Umbilical cord (tissue), 2 donors: ENCODE data around the gene TLK2. TPM values are rescaled to one million over a fixed set of nuclear protein-coding genes. Genes with fewer than 3 reads are reported as not detected.
"Not testable (repeated sequence)": the region's sequence is repeated elsewhere in the genome, so short reads cannot be mapped to it uniquely, and the experiment has no call there.

Experiments used
- DNase-seq: peaks from one replicate; pipeline ENCODE4 v3.0.0-alpha.2; 2015; ENCODE audit warnings: low spot score
- total RNA-seq: library from RNA; depleted of rRNA; stranded (reverse); fragments of >200 nt; gene quantifications from one replicate; pipeline ENCODE4 v1.2.3, GENCODE V29; 2014; ENCODE audit warnings: low replicate concordance; ENCODE audit not compliant: insufficient read depth

TLK2 gene
- total RNA-seq, 1 donor from 2014 or later: 56.3 TPM

GRCh38 chr17:62482553-62482952 lies 3.9 kb downstream of the TLK2 start:
- DNase-seq: not testable (repeated sequence)

GRCh38 chr17:62490990-62491389 lies 12.4 kb downstream of the TLK2 start:
- DNase-seq: not testable (repeated sequence)

DNA sequence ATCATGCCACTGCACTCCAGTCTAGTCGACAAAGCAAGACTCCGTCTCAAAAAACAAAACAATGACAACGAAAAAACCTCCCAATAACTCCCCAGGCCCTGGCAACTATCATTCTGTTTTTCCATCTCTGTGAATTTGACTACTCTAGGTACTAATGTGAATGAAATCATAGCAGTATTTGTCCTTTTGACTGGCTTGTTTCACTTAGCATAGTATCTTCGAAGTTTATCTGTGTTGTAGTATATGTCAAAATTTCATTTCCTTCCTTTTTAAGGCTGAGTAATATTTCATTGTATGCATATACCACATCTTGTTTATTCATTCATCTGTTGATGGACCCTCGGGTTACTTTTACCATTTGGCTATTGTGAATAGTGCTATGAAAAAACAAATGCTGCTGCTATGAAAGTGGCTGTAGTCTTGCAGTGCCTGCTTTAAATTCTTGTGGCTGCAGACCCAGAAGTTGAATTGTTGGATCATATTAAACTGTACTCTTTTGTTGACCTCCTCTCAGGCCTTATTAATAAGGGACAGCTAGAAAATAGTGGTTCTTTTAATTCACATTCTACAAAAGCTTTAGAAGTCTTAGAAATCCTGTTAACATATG lies 14.5 kb downstream of the TLK2 start:
- not testable (repeated sequence) for DNase-seq

DNA sequence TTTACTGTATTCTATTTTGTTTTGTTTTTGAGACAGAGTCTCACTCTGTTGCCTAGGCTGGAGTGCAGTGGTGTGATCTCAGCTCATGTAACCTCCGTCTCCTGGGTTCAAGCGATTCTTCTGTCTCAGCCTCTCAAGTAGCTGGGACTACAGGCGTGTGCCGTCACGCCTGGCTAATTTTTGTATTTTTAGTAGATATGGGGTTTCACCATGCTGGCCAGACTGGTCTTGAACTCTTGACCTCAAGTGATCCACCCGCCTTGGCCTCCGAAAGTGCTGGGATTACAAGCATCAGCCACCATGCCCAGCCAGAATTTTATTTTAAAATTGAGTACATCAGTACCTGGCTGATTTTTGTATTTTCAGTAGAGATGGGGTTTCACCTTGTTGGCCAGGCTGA lies 15.4 kb downstream of the TLK2 start:
- not testable (repeated sequence) for DNase-seq

DNA sequence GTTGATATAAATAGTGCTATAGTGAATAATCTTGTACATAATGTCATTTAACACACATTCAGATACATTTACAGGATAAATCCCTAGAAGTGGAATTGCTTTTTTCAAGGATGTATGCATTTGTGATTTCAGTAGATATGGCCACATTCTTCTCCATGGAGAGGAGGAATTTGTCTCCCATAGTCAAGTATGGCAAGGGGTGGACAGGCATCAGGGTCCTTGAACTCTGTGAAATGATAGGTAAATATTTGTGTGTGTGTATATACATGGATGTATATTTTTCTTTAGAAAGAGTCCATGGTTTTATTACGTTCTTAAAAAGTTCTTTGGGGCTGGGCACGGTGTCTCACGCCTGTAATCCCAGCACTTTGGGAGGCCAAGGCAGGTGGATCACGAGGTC lies 17.7 kb downstream of the TLK2 start:
- not testable (repeated sequence) for DNase-seq

DNA sequence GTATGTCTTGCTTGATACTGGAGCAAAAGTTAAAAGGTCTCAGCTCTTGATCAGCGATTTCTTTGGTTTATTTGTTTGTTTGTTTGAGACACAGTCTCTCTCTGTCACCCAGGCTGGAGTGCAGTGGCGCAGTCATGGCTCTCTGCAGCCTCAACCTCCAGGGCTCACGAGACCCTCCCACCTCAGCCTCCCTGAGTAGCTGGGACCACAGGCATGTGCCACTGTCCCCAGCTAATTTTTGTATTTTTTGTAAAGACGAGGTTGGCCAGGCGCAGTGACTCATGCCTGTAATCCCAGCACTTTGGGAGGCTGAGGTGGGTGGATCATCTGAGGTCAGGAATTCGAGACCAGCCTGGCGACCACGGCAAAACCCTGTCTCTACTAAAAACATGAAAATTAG lies 20.2 kb downstream of the TLK2 start:
- DNase-seq: not testable (repeated sequence)

DNA sequence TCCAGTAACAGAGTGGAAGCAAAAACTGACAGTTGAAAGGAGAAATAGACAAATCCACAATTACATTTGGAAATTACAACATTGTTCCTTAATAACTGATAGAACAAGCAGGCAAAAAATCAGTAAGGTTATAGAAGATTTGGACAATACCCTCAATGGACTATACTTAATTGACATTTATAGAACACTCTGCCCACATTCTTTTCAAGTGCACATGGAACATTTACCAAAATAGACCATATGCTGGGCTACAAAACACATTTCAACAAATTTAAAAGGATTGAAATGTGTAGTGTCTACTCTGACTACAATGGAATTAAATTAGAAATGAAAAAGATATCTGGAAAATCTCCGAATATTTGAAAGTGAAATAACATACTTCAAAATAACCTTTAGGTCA lies 21.8 kb downstream of the TLK2 start:
- not testable (repeated sequence) for DNase-seq

- DNase-seq: not testable (repeated sequence)
Measured at GRCh38 chr17:62504857-62505256, 26.2 kb downstream of the TLK2 start.

DNA sequence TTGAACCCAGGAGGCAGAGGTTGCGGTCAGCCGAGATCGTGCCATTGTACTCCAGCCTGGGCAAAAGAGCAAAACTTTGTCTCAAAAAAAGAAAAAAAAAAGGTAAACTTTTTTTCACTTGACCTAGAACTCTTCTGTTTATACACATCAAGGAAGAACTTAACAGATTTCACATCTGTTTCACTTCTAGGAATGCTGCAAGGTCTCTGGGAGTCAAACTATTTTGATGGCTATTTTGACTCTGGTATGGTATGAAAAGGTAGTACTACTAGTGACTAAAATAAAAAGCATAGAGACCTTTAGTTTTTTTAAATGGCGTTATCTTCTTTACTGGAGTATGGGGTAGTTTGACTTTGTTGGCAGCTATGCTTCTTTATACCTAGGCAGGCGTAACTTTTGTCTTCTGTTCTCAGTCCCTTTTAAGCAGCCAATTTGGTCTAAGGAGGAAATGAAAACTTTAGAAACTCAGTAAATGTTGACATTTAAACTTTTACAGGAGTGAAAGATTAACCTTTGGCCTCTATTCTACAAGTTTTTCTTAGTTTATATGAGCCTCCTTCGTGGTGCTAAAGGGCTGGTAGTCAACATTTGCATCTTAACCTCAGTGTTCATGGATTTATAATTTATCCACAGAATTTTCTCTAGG lies 28.7 kb downstream of the TLK2 start:
- not testable (repeated sequence) for DNase-seq

DNA sequence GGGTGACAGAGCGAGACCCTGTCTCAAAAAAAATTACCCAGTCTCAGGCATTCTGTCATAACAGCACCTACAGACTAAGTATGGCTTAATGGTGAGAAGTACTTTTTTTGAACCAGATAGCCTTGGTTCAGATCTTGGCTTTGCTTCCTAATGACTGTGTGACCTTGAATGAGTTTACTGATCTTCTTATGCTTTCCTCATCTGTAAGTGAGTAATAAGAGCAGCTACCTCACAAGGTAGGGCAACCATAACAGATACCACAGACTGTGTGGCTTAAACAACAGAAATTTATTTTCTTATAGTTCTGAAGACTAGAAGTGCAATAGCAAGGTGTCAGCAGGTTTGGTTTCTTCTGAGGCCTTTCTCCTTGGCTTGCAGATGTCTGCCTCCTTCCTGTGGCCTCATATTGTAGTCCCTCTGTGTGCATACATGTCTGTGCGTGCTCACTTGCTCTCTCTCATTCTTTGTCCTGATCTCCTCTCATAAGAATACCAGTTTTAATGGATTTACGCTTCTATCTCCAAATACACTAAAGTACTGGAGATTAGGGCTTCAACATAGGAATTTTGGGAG lies 31.7 kb downstream of the TLK2 start:
- DNase-seq: not testable (repeated sequence)

DNA sequence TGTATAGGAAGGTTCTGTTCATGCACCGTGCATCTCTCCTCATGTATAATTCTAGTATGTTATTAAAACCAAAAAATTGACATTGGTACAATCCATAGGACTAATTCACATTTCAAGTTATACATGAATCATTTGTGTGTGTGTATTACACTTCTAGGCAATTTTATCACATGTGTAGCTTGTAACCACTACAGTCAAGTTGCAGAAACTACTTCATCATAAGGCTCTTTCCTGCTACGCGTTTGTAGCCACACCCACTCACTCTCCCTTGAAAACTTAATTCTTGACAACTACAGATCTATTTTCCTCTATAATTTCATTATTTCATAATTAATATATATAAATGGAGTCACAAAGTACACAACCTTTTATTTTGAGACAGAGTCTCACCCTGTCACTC lies 32.4 kb downstream of the TLK2 start:
- not testable (repeated sequence) for DNase-seq

DNA sequence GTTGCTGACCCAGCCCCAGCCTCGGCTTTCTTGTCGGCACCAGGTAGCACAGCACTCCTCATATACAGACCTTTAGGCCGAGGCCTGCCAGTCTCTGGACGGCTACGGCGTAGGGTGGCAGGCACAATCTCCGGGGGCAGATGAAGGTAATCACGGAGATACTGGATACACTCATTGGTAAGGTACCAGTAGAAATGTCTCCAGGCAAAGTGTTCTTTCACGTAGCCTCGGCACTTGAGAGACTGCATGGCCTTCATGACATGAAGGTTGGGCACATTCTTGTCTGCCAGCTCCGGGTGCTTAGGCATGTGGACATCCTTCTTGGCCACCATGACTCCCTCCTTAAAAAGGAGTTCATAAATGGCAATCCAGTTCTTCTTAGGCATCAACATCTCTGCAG lies 37.8 kb downstream of the TLK2 start:
- DNase-seq: not testable (repeated sequence)

GRCh38 chr17:62521295-62521694 lies 42.7 kb downstream of the TLK2 start:
- DNase-seq: not testable (repeated sequence)

- not testable (repeated sequence) for DNase-seq
Measured at GRCh38 chr17:62524077-62524476, 45.5 kb downstream of the TLK2 start.

DNA sequence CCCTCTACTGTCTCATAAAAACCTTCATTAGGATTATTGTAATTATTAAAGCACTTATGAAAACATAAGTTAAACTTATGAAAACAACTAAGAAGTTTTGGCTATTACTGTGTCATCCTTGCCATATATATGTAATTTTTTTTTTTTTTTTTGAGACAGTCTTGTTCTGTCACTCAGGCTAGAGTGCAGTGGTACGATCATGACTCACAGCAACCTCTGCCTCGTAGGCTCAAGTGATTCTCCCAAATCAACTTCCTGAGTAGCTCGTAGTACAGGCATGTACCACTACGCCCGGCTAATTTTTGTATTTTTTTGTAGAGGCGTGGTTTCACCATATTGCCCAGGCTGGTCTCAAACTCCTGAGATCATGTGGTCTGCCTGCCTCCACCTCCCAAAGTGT lies 46.7 kb downstream of the TLK2 start:
- not testable (repeated sequence) for DNase-seq

DNA sequence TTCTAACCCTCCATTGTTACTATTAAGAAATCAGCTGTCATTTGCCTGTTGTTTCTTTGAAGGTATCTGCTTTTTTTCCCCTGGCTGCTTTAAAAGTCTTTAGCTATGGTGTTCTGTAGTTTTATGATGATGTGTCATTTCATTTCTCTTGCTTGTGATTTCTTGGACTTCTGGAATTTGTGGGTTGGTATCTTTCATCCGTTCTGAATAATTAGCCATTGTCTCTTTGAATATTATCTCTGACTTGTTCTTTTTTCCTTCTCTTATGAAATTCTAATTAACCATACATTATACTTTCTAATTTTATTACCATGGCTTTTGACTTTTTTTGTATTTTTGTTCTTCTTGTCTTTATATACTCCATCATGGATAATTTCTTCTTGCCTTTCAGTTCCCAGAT lies 52.3 kb downstream of the TLK2 start:
- DNase-seq: not testable (repeated sequence)

DNA sequence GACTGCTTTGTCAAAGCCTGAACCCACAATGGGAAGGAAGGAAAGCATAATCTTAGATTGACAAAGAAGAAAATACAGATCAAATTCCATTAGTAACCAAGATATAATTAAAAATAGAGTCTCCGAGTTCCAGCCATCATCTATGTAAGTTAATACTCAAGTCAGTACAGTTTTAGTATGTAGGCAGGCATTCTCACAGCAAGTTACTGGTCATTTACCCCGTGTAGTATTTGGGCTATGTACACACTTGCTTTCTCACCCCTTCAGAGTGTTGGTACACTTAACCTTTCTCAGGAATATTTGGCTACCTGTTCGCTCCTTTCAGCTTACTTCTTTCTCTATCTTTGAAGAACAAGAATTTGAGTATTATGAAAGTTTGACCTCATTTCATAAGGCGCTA lies 57.9 kb downstream of the TLK2 start:
- not testable (repeated sequence) for DNase-seq

- not testable (repeated sequence) for DNase-seq
Measured at GRCh38 chr17:62541073-62541472, 62.4 kb downstream of the TLK2 start.

- DNase-seq: not testable (repeated sequence)
Measured at GRCh38 chr17:62543278-62543775, 64.7 kb downstream of the TLK2 start.

- not testable (repeated sequence) for DNase-seq
Measured at GRCh38 chr17:62546066-62546465, 67.4 kb downstream of the TLK2 start.

GRCh38 chr17:62552851-62553659 lies 74.4 kb downstream of the TLK2 start:
- peak; percentile 70 for DNase-seq

GRCh38 chr17:62557532-62557931 lies 78.9 kb downstream of the TLK2 start:
- DNase-seq: not testable (repeated sequence)
